ENCODE results near the gene RHOU. TPM values are rescaled to one million over a fixed set of nuclear protein-coding genes. Genes with fewer than 3 reads are reported as not detected.

Gene RHOU
- total and polyA plus RNA-seq, 10 of the 15 experiments (the other 5 are each of a cell fraction or from before 2014, with no cell fraction given) = not detected

DNA sequence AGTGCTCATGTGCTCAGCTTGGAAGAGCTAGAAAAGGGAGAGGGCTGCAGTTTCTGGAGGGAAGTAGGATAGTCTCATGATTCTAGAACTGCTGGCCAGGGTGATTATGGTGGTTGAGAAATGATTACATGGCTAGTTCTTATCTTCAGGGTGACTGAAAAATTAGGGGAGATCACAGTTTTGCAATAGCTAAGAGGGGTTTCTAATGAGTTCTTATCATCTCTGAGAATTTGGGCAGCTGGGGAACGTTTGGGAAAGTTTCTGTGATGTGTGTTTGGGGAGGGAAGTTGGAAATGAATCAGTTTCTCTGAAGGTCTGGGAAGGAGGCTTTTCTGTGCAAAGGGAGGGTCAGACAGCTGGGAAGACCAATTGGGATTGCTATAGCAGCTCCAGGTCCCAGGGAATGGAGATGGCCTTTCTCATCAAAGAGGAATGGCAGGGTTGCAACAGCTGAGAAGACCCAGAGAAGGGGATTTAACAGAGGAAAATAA, 7.6 kb upstream of the RHOU start (continued):
- TF ChIP-seq MYC (IDR thresholded peaks at IDR 0.05; ENCODE audit: insufficient read depth, insufficient read length, insufficient replicate concordance, low read length, severe bottlenecking) = no peak
- TF ChIP-seq, protein P1, sequence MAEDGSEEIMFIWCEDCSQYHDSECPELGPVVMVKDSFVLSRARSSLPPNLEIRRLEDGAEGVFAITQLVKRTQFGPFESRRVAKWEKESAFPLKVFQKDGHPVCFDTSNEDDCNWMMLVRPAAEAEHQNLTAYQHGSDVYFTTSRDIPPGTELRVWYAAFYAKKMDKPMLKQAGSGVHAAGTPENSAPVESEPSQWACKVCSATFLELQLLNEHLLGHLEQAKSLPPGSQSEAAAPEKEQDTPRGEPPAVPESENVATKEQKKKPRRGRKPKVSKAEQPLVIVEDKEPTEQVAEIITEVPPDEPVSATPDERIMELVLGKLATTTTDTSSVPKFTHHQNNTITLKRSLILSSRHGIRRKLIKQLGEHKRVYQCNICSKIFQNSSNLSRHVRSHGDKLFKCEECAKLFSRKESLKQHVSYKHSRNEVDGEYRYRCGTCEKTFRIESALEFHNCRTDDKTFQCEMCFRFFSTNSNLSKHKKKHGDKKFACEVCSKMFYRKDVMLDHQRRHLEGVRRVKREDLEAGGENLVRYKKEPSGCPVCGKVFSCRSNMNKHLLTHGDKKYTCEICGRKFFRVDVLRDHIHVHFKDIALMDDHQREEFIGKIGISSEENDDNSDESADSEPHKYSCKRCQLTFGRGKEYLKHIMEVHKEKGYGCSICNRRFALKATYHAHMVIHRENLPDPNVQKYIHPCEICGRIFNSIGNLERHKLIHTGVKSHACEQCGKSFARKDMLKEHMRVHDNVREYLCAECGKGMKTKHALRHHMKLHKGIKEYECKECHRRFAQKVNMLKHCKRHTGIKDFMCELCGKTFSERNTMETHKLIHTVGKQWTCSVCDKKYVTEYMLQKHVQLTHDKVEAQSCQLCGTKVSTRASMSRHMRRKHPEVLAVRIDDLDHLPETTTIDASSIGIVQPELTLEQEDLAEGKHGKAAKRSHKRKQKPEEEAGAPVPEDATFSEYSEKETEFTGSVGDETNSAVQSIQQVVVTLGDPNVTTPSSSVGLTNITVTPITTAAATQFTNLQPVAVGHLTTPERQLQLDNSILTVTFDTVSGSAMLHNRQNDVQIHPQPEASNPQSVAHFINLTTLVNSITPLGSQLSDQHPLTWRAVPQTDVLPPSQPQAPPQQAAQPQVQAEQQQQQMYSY (CRISPR knock-in tag; IDR thresholded peaks at IDR 0.05) = no peak
- TF ChIP-seq, protein P2, sequence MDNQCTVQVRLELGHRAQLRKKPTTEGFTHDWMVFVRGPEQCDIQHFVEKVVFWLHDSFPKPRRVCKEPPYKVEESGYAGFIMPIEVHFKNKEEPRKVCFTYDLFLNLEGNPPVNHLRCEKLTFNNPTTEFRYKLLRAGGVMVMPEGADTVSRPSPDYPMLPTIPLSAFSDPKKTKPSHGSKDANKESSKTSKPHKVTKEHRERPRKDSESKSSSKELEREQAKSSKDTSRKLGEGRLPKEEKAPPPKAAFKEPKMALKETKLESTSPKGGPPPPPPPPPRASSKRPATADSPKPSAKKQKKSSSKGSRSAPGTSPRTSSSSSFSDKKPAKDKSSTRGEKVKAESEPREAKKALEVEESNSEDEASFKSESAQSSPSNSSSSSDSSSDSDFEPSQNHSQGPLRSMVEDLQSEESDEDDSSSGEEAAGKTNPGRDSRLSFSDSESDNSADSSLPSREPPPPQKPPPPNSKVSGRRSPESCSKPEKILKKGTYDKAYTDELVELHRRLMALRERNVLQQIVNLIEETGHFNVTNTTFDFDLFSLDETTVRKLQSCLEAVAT (IDR thresholded peaks at IDR 0.05) = no peak
- no peak for TF ChIP-seq SUZ12 (IDR thresholded peaks at IDR 0.05; ENCODE audit: unreplicated experiment)
- TF ChIP-seq, protein P3, sequence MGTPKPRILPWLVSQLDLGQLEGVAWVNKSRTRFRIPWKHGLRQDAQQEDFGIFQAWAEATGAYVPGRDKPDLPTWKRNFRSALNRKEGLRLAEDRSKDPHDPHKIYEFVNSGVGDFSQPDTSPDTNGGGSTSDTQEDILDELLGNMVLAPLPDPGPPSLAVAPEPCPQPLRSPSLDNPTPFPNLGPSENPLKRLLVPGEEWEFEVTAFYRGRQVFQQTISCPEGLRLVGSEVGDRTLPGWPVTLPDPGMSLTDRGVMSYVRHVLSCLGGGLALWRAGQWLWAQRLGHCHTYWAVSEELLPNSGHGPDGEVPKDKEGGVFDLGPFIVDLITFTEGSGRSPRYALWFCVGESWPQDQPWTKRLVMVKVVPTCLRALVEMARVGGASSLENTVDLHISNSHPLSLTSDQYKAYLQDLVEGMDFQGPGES (IDR thresholded peaks at IDR 0.05) = no peak
- TF ChIP-seq, protein P4, sequence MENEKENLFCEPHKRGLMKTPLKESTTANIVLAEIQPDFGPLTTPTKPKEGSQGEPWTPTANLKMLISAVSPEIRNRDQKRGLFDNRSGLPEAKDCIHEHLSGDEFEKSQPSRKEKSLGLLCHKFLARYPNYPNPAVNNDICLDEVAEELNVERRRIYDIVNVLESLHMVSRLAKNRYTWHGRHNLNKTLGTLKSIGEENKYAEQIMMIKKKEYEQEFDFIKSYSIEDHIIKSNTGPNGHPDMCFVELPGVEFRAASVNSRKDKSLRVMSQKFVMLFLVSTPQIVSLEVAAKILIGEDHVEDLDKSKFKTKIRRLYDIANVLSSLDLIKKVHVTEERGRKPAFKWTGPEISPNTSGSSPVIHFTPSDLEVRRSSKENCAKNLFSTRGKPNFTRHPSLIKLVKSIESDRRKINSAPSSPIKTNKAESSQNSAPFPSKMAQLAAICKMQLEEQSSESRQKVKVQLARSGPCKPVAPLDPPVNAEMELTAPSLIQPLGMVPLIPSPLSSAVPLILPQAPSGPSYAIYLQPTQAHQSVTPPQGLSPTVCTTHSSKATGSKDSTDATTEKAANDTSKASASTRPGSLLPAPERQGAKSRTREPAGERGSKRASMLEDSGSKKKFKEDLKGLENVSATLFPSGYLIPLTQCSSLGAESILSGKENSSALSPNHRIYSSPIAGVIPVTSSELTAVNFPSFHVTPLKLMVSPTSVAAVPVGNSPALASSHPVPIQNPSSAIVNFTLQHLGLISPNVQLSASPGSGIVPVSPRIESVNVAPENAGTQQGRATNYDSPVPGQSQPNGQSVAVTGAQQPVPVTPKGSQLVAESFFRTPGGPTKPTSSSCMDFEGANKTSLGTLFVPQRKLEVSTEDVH (IDR thresholded peaks at IDR 0.05; ENCODE audit: low read depth, partially characterized antibody) = no peak
- no peak for TF ChIP-seq YBX1 (IDR thresholded peaks at IDR 0.05)
- no peak for TF ChIP-seq SMAD5 (IDR thresholded peaks at IDR 0.05; ENCODE audit: low read depth)

All from GM12878 (cell line).